Epithelial cell of proximal tubule (primary cell): ENCODE results near the gene SLC27A2. TPM values are rescaled to one million over a fixed set of nuclear protein-coding genes. Genes with fewer than 3 reads are reported as not detected.
"Not testable (repeated sequence)": the region's sequence is repeated elsewhere in the genome, so short reads cannot be mapped to it uniquely, and the experiment has no call there.

Experiments used
- DNase-seq: peaks from one replicate; pipeline ENCODE4 v3.0.0-alpha.2; 2011; ENCODE audit warnings: low read depth
- H3K4me3 ChIP-seq: 2 replicates; pipeline ENCODE4 v1.5.1; 2011; ENCODE audit warnings: low read depth, mild to moderate bottlenecking, low read length
- total RNA-seq: library from RNA; depleted of rRNA; stranded (reverse); fragments of >200 nt; gene quantifications from 2 replicates; pipeline ENCODE4 v1.2.3, GENCODE V29; 2015
- TF ChIP-seq, protein P1 (sequence below): conservative IDR thresholded peaks from 2 replicates; pipeline ENCODE4 v1.5.1; 2012; ENCODE audit warnings: low read depth, mild to moderate bottlenecking, low read length

SLC27A2 gene
- total RNA-seq = 6.0 and 6.2 TPM in 2 replicates

GRCh38 chr15:50181969-50182218 is at the start of gene SLC27A2:
SLC27A2 (plus strand) TSS chr15:50182196; CDS start chr15:50182428, 232 bp downstream.
- no peak for DNase-seq
- H3K4me3 ChIP-seq = peak within 1 kb of the TSS; percentile 64
- TF ChIP-seq, protein P1, sequence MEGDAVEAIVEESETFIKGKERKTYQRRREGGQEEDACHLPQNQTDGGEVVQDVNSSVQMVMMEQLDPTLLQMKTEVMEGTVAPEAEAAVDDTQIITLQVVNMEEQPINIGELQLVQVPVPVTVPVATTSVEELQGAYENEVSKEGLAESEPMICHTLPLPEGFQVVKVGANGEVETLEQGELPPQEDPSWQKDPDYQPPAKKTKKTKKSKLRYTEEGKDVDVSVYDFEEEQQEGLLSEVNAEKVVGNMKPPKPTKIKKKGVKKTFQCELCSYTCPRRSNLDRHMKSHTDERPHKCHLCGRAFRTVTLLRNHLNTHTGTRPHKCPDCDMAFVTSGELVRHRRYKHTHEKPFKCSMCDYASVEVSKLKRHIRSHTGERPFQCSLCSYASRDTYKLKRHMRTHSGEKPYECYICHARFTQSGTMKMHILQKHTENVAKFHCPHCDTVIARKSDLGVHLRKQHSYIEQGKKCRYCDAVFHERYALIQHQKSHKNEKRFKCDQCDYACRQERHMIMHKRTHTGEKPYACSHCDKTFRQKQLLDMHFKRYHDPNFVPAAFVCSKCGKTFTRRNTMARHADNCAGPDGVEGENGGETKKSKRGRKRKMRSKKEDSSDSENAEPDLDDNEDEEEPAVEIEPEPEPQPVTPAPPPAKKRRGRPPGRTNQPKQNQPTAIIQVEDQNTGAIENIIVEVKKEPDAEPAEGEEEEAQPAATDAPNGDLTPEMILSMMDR = peak; percentile 53

DNA sequence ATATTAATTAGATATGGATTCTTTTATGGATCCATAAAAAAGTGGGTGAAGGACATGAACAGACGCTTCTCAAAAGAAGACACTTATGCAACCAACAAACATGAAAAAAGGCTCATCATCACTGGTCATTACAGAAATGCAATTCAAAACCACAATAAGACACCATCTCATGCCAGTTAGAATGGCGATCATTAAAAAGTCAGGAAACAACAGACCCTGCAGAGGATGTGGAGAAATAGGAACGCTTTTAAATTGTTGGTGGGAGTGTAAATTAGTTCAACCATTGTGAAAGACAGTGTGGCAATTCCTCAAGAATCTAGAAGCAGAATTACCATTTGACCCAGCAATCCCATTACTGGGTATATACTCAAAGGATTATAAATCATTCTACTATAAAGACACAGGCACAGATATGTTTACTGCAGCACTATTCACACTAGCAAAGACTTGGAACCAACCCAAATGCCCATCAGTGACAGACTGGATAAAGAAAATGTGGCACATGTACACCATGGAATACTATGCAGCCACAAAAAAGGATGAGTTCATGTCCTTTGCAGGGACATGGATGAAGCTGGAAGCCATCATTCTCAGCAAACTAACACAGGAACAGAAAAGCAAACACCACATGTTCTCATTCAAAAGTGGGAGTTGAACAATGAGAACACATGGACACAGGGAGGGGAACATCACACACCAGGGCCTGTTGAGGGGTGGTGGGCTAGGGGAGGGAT is 49.6 kb upstream of the SLC27A2 start:
- DNase-seq, H3K4me3 ChIP-seq: not testable (repeated sequence)

DNA sequence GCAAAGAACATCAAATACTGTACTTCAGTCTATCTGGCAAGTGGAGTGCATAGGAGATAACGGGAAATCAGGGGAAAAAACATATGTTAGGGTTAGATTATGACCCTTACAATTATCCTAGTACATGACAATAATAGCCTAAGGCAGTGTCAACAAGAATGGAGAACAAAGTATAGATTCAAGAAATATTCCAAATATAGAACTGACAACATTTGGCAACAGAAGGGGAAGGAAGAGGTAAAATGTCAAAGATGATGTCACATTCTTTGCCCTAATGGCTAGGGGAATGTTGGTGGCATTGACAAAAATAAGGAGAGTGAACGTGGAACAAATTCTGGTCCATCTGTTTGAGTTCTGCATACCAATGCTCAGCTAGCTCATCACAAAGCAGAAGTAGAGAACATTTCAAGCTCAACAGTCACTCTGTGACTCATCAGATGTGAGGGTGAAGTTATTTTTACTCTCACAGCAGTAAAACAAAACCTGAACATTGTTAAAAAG is 47.4 kb upstream of the SLC27A2 start:
- TF ChIP-seq, protein P1 = no peak
- no peak overlapping the region for H3K4me3 ChIP-seq
- no peak for DNase-seq

- no peak overlapping the region for H3K4me3 ChIP-seq
- DNase-seq = no peak
- TF ChIP-seq, protein P1 = no peak
Observed at GRCh38 chr15:50135031-50135551, 46.9 kb upstream of the SLC27A2 start.

DNA sequence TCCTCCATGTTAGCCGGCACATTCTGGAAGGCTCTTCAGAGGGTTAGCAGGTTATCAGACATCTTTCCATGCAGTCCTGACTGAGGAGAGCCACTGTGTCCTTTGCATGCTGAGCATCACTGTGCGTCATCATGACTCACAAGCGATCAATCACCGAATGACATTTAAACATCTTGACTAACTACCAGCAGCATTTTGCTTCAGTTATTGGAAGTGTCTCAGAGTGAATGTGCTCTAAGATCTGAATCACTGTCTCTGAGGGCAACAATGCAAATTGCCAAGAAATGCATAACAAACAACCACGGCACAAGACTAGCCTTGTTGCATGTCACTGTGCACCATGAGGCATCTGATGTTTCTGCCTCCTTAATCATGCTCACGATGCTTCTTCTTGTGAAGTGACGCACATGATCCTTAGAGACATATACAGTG is 44.6 kb upstream of the SLC27A2 start:
- TF ChIP-seq, protein P1 = no peak
- no peak overlapping the region for H3K4me3 ChIP-seq
- no peak for DNase-seq

- no peak overlapping the region for H3K4me3 ChIP-seq
- TF ChIP-seq, protein P1 = no peak
- no peak for DNase-seq
Observed at GRCh38 chr15:50137893-50138292, 44.1 kb upstream of the SLC27A2 start.

GRCh38 chr15:50138391-50138790 is 43.6 kb upstream of the SLC27A2 start:
- H3K4me3 ChIP-seq = no peak overlapping the region
- TF ChIP-seq, protein P1 = peak; percentile 36
- DNase-seq = no peak
